DOHH2 (cell line): ENCODE data around the gene TMEM191B.
"Not testable (repeated sequence)": the region's sequence is repeated elsewhere in the genome, so short reads cannot be mapped to it uniquely, and the experiment has no call there.

Experiments used
- EZH2phosphoT487 ChIP-seq: fragments of 200-600 bp; sonication (generic); IDR thresholded peaks from 2 replicates; pipeline ENCODE4 v1.6.1; 2017; ENCODE audit warnings: borderline replicate concordance, mild to moderate bottlenecking, antibody characterized with exemption, low read length, moderate library complexity, mixed read lengths
- TF ChIP-seq, protein P1 (sequence below): fragments of 200-600 bp; sonication (generic); IDR thresholded peaks from one replicate; pipeline ENCODE4 v1.5.1; 2014; ENCODE audit warnings: antibody characterized with exemption, mild to moderate bottlenecking, low read depth, low read length; ENCODE audit not compliant: poor library complexity, severe bottlenecking

DNA sequence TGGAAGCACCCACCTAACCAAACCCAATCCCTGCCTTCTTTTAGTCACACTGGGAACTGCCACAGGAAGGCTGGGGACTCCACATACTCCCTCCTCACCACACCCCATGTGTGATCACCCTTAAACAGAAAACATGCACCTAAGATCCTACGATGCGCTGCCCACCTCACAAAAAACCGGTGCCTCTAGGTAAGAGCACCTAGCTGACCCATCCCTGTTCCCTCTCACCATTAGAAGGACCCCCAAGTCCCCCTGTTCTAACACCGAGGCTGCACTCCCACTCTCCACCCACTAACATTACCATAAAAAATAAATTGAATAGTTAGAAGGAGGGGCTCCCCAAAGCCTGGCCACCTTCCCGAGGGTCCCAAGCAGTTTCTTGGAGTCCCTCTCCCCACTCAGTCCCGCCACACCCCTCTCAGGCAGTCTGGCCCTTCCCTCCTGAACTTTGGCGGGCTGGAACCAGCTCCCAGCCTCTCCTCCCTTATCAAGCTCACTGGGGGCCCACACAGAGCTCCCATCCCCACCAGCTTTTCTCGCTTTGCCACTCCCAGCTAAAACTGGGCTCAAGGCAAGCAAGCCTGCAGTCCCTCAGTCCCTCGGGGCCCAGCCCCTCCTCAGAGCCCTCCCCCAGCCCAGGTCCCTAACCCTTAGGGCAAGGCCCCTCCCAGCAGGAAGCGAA, 46.0 kb downstream of the TMEM191B start:
- TF ChIP-seq, protein P1, sequence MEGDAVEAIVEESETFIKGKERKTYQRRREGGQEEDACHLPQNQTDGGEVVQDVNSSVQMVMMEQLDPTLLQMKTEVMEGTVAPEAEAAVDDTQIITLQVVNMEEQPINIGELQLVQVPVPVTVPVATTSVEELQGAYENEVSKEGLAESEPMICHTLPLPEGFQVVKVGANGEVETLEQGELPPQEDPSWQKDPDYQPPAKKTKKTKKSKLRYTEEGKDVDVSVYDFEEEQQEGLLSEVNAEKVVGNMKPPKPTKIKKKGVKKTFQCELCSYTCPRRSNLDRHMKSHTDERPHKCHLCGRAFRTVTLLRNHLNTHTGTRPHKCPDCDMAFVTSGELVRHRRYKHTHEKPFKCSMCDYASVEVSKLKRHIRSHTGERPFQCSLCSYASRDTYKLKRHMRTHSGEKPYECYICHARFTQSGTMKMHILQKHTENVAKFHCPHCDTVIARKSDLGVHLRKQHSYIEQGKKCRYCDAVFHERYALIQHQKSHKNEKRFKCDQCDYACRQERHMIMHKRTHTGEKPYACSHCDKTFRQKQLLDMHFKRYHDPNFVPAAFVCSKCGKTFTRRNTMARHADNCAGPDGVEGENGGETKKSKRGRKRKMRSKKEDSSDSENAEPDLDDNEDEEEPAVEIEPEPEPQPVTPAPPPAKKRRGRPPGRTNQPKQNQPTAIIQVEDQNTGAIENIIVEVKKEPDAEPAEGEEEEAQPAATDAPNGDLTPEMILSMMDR: not testable (repeated sequence)
- TF ChIP-seq EZH2phosphoT487: not testable (repeated sequence)
